ENCODE measurements around the gene TRAF4.
"Not testable (repeated sequence)": the region's sequence is repeated elsewhere in the genome, so short reads cannot be mapped to it uniquely, and the experiment has no call there.

TRAF4 gene

GRCh38 chr17:28734712-28735241, 9.0 kb upstream of the TRAF4 start:
- DNase-seq, result no peak

GRCh38 chr17:28735242-28735722, 8.5 kb upstream of the TRAF4 start:
- DNase-seq, result no peak

DNA sequence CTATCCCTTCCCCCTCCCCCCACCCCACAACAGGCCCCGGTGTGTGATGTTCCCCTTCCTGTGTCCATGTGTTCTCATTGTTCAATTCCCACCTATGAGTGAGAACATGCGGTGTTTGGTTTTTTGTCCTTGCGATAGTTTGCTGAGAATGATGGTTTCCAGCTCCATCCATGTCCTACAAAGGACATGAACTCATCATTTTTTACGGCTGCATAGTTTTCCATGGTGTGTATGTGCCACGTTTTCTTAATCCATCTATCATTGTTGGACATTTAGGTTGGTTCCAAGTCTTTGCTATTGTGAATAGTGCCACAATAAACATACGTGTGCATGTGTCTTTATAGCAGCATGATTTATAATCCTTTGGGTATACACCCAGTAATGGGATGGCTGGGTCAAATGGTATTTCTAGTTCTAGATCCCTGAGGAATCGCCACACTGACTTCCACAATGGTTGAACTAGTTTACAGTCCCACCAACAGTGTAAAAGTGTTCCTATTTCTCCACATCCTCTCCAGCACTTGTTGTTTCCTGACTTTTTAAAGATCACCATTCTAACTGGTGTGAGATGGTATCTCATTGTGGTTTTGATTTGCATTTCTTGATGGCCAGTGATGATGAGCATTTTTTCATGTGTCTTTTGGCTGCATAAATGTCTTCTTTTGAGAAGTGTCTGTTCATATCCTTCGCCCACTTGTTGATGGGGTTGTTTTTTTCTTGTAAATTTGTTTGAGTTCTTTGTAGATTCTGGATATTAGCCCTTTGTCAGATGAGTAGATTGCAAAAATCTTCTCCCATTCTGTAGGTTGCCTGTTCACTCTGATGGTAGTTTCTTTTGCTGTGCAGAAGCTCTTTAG, 7.7 kb upstream of the TRAF4 start:
- DNase-seq, result not testable (repeated sequence)

DNA sequence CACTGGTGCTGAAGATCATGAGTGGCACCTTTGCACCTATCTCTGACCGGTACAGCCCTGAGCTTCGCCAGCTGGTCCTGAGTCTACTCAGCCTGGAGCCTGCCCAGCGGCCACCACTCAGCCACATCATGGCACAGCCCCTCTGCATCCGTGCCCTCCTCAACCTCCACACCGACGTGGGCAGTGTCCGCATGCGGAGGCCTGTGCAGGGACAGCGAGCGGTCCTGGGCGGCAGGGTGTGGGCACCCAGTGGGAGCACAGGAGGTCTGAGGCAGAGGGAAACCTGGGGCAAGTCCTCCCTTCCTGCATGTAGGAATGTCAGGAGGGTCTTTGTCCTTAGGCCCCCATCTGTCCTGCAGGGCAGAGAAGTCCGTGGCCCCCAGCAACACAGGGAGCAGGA, 6.5 kb upstream of the TRAF4 start:
- no peak for DNase-seq

DNA sequence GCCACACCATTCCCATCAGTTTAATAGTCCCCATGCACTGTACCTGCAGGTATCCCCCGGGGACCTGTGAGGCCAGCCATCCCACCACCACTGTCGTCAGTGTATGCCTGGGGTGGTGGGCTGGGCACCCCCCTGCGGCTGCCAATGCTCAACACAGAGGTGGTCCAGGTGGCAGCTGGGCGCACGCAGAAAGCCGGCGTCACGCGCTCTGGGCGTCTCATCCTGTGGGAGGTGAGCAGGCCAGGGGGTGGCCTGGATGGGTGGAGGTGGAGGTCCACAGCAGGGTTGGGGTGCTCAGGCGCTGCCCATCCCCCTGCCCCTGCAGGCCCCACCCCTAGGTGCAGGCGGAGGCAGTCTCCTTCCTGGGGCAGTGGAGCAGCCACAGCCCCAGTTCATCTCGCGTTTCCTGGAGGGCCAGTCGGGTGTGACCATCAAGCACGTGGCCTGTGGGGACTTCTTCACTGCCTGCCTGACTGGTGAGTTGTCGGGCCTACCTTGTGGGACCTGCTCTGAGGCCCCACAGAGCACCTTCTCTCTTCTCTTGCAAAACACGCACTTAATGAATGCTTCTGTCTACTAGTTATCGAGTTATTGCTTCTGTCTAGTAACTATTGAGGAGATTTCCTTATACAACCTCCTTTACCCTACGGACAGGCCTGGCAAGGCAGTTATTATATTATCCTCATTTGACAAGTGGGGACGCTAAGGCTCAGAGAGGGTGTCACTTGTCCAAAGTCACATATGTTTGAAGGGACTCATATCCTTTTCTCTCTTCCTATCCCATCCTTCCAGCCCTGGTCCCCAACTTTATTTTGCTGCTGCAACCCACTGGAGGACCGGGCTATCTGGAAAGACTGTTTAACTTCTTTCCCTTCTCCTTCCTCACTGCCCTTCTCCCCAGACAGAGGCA, 5.8 kb upstream of the TRAF4 start:
- no peak for DNase-seq

DNA sequence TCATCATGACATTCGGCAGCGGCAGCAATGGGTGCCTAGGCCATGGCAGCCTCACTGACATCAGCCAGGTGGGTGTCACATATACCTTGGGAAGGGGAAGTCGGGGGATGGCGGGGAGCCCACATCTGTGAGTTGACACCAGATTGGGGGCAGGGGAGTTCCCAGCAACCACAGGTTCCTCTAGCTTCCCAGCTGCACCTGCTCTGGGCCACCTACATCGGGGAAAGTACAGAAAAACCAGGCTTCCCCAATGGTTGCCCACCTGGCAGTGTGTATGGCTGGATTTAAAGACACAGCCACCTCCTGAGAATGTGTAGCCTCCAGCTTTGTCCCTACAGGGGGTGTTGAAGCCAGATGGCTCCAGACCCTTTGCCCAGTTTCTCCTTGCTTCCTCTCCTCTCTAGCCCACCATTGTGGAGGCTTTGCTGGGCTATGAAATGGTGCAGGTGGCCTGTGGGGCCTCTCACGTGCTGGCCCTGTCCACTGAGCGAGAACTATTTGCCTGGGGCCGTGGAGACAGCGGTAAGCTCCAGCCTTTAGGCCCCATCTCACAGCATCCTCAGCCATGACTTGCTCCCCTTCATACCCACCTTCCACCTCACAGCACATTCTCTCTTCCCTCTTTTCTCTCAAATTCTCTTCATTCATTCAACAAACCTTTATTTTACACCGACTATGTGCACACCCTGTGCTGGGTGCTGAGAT, 5.0 kb upstream of the TRAF4 start:
- DNase-seq, result no peak

DNA sequence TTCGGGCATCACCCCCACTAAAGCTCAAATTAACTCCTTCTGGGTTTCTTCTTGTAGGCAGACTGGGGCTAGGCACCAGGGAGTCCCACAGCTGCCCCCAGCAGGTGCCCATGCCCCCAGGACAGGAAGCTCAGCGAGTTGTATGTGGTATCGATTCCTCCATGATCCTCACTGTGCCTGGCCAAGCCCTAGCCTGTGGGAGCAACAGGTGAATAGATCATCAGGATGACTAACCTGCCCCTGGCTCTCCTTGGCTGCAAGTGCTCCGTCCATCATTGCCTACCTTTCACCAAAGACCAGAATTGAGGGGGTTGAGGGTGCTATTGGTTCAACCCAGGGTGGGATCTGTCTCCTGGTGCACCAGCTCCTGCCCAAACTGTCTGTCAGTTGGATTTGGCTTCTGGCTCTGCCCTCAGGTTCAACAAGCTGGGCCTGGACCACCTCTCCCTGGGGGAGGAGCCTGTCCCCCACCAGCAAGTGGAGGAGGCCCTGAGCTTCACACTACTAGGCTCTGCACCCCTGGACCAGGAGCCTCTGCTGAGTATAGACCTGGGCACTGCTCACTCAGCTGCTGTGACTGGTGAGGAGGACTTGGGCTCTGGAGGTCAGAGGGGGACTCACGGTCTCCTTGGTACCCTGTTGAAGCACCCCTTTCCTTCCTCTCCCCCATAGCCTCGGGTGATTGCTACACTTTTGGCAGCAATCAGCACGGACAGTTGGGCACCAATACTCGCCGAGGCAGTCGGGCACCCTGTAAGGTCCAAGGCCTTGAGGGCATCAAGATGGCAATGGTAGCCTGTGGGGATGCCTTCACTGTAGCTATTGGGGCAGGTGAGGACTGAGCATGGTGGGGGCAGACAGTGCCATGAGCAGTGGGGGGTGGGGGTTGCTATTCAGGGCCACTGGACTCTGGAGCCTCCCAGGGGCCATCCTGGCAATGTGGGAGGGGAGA, 3.1 kb upstream of the TRAF4 start:
- no peak for DNase-seq

GRCh38 chr17:28741358-28742349, 2.2 kb upstream of the TRAF4 start:
- DNase-seq, result no peak

DNA sequence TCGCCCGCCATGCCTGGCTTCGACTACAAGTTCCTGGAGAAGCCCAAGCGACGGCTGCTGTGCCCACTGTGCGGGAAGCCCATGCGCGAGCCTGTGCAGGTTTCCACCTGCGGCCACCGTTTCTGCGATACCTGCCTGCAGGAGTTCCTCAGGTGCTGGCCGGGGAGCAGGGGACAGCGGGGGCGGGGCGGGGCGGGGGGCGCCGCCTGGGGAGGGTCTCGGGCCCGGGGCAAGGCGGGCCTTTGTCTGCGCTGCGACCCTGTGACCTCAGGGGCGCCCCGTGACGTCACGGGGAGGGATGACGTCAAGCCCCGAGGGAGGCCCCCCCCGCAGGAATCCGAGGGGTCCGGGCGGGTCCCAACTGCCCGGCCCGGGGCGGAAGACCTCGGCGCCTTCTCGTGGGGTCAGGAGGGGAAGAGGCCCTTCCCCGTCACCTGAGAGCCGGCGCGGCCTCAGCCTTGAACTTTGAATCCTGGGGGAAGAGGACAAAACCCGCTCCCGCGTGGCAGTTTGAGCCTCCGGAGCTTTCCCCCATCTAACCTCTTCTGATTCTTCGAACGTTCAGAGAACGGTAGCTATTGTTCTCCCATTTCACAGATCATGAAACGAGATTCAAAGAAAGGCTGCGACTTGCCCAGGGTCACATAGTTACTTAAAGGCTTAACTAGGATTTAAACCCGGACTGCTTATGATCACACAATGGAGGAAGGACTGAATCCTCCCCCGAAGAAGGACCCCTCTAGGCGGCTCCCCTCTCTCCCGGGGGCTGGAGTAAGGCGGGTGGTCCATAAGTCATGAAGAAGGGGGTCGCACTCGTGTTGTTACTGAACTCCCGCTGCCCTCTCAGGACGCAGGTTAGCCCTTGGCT, 527 bp downstream of the TRAF4 start:
- no peak for DNase-seq

- no peak for DNase-seq
These were observed 1.4 kb downstream of the TRAF4 start for GRCh38 chr17:28744972-28745785.

- peak; percentile 61 for DNase-seq
These were observed 2.1 kb downstream of the TRAF4 start for GRCh38 chr17:28745786-28746411.

DNA sequence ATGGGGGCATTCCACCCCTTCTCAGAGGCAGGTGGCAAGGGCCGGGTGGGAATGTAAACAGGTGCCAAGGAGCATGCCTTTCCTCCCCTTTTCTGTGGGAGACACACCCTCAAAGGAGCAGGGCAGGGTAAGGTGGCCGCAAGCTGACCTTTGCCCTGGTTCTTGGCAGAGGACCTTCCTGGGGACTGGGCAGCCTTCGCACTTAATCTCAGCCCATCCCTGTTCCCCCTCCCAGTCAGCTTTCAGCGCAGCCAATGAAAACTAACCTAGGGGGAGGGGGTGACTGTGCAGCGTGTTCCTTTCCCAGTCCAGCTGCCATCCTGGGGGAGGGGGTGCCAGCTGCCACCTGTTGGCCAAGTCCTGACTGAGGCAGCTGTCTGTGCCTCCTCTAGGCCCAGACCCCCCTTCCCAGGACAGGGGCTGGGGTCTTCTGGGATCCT, 2.8 kb downstream of the TRAF4 start:
- peak; percentile 52 for DNase-seq

DNA sequence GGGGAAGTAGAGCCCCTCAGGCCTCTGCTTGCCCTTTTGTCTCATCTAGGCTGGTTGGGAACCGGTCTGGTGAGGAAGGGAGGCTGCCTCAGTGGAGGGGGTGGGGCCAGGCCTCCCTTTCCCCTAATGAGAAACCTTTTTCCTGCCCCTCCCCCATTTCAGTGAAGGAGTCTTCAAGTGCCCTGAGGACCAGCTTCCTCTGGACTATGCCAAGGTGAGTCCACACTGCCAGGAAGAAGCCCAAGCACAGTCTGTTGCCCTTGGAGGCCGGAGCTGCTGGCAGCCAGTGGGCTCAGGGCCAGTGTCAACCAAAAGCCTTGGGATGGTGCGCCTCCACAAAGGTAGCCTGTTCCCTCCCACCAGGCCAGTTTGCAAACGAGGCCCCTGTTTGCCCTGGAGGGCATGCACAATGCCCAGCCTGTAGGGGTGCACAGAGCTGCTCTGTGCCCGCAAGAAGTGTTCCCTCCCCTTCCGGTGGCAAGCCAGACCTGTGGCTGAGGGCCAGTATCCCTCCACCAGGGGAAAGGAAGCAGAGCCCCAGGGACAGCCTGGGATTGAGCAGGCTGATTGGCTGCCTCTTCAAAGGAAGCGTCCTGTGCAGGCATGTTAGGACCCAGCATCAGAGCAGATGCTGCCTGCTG, 3.4 kb downstream of the TRAF4 start:
- peak; percentile 73 for DNase-seq

DNA sequence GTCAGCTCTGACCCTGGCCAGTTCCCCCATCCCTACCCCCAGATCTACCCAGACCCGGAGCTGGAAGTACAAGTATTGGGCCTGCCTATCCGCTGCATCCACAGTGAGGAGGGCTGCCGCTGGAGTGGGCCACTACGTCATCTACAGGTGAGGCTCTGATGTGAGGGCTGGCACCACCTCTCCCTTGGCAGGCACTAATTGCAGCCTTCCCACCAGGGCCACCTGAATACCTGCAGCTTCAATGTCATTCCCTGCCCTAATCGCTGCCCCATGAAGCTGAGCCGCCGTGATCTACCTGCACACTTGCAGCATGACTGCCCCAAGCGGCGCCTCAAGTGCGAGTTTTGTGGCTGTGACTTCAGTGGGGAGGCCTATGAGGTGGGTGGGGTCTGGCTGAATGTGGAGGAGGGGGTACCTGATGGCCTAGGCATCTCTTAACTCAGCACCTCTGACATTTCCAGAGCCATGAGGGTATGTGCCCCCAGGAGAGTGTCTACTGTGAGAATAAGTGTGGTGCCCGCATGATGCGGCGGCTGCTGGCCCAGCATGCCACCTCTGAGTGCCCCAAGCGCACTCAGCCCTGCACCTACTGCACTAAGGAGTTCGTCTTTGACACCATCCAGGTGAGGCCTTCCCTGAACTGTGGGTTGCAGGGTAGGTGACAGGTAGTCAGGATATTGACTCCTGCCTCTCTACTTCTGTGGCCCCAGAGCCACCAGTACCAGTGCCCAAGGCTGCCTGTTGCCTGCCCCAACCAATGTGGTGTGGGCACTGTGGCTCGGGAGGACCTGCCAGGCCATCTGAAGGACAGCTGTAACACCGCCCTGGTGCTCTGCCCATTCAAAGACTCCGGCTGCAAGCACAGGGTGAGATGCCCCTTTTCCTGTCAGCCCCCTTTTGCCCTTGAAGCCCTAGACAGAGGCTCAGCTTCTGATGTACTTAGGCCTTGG, 4.3 kb downstream of the TRAF4 start:
- DNase-seq, result no peak

- DNase-seq, result no peak
These were observed 5.2 kb downstream of the TRAF4 start for GRCh38 chr17:28748852-28749515.

Data from DMS79 (cell line).